Retina (tissue), 1 donor: ENCODE results near the gene TNFRSF1B.
"Not testable (repeated sequence)": the region's sequence is repeated elsewhere in the genome, so short reads cannot be mapped to it uniquely, and the experiment has no call there.

Source experiments
- DNase-seq: peaks from one replicate; pipeline ENCODE4 v3.0.0-alpha.2; 2016

The TNFRSF1B gene

GRCh38 chr1:12224092-12224491 lies 57.3 kb downstream of the TNFRSF1B start:
- not testable (repeated sequence) for DNase-seq

DNA sequence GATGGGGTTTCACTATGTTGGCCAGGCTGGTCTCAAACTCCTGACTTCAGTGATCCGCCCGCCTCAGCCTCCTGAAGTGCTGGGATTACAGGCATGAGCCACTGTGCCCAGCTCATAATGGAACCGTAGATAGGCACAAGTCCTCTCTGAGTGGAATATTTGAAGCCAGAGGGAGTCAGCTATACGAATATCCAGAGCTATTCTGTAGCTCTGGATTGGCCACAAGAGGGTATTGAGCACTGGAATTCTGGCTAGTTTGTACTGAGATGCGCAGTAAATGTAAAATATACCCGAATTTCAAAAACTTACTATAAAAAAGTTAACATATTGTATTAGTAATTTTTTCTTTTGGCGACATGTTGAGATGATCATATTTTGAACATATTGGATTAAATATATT lies 62.2 kb downstream of the TNFRSF1B start:
- no peak for DNase-seq

- no peak for DNase-seq
Measured at GRCh38 chr1:12229386-12229834, 62.6 kb downstream of the TNFRSF1B start.

- DNase-seq: peak; percentile 89
Measured at GRCh38 chr1:12229835-12230548, 63.2 kb downstream of the TNFRSF1B start, which contains the start of gene VPS13D. TSS of gene VPS13D (plus strand) at chr1:12230030. CDS start at chr1:12234267, 4,237 bp downstream.

- peak; percentile 34 for DNase-seq
Measured at GRCh38 chr1:12230549-12231275, 63.9 kb downstream of the TNFRSF1B start.

DNA sequence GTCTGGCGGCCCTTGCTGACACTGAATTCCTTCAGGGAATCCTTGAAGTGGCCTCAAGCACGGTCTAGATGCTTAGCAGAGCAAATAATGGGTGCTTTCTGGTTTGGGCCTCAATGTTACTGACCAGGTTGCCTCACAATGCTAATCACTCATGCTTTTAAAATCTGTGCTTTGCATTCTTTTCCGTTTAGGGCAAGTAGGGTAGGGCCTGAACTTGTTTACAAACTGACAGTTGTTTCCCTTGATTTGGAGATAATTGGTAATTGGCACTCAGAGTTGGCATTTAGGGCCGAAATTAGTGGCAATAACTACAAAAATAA lies 64.4 kb downstream of the TNFRSF1B start:
- DNase-seq: no peak

GRCh38 chr1:12232221-12232620 lies 65.4 kb downstream of the TNFRSF1B start:
- DNase-seq: no peak

- no peak for DNase-seq
Measured at GRCh38 chr1:12244078-12244477, 77.3 kb downstream of the TNFRSF1B start.

- DNase-seq: no peak
Measured at GRCh38 chr1:12244585-12244984, 77.8 kb downstream of the TNFRSF1B start.

- DNase-seq: no peak
Measured at GRCh38 chr1:12245116-12245515, 78.3 kb downstream of the TNFRSF1B start.

DNA sequence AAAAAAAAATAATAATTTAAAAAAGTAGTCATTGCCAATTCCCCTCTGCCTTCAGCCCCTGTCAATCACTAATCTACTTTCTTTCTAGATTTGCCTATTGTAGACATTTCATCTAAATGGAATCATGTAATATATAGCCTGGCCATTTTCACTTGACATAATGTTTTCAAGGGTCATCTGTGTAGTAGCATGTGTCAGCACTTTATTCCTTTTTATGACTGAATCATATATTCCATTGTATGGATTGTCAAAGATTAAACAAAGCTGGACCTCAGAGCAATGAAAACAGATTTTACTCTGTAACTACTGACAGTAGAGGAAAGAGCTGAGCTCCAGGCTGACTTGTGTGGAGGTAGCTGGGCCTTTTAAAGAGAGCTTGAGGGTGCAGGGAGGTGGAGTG lies 78.9 kb downstream of the TNFRSF1B start:
- no peak for DNase-seq

- no peak for DNase-seq
Measured at GRCh38 chr1:12246584-12246983, 79.8 kb downstream of the TNFRSF1B start.

- DNase-seq: no peak
Measured at GRCh38 chr1:12249181-12249580, 82.4 kb downstream of the TNFRSF1B start.

- DNase-seq: no peak
Measured at GRCh38 chr1:12249748-12250147, 83.0 kb downstream of the TNFRSF1B start.

GRCh38 chr1:12251442-12251841 lies 84.7 kb downstream of the TNFRSF1B start:
- no peak for DNase-seq

DNA sequence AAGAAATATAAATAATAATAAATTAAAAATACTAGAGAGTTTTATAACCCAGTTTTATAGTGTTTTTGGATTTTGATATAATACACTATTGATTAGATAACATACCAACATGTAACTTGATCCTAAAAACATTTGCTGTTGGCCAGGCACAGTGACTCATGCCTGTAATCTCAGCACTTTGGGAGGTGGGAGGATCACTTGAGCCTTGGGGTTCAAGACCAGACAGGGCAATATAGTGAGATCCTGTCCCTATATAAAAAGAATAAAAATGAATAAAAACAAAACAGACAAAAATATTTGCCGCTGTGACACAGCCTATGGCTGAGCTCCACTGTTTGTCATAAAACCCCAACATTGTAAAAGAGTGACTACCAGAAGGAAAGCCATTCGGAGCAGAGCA lies 89.1 kb downstream of the TNFRSF1B start:
- no peak for DNase-seq

DNA sequence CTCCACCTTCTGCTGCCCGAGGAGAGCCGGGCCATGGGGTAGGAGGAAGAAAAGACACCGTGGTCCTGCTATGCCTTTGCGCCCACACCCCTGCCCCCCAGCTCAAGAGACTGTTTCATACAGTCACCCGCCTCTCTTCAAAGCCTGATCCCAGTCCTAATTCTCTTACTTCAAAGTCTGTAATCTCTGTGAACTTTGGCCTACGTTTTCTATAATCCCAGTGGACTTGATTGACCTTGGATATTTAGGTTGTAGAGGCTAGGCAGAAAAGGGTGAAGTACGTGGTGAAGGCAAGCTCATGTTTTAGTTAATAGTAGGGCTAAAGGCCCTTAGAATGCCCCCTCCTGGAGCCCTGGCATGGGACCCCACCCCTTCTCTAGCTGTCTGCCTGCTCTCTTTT lies 91.5 kb downstream of the TNFRSF1B start:
- DNase-seq: no peak
